KMS-11 (cell line): ENCODE data around the gene TM9SF1.

Experiments
- H2AFZ ChIP-seq: fragments of 200-600 bp; sonication (generic); 2 replicates; pipeline ENCODE4 v1.6.1; 2016; ENCODE audit warnings: antibody characterized with exemption, mixed run types, low read depth
- H3K27ac ChIP-seq: fragments of 200-600 bp; sonication (generic); 2 replicates; pipeline ENCODE4 v1.6.1; 2016; ENCODE audit warnings: mild to moderate bottlenecking, mixed run types
- H3K27me3 ChIP-seq: fragments of 200-600 bp; sonication (generic); 2 replicates; pipeline ENCODE4 v1.6.1; 2017; ENCODE audit warnings: mild to moderate bottlenecking, low read depth, mixed run types, moderate library complexity; ENCODE audit not compliant: insufficient read depth
- H3K36me3 ChIP-seq: fragments of 200-600 bp; sonication (generic); 2 replicates; pipeline ENCODE4 v1.6.1; 2017; ENCODE audit warnings: mild to moderate bottlenecking, mixed run types; ENCODE audit not compliant: insufficient read depth
- H3K4me1 ChIP-seq: fragments of 200-600 bp; sonication (generic); 2 replicates; pipeline ENCODE4 v1.6.1; 2016; ENCODE audit warnings: mild to moderate bottlenecking, low read depth, mixed run types; ENCODE audit not compliant: poor library complexity, severe bottlenecking
- H3K4me2 ChIP-seq: fragments of 200-600 bp; sonication (generic); 2 replicates; pipeline ENCODE4 v1.7.0; 2016; ENCODE audit warnings: mild to moderate bottlenecking, mixed run types
- H3K4me3 ChIP-seq: fragments of 200-600 bp; sonication (generic); IDR thresholded peaks from 2 replicates; pipeline ENCODE4 v1.6.1; 2017; ENCODE audit warnings: low read depth, low read length, mixed read lengths; ENCODE audit not compliant: insufficient read depth
- H3K79me2 ChIP-seq: fragments of 200-600 bp; sonication (generic); 2 replicates; pipeline ENCODE4 v1.6.1; 2016; ENCODE audit warnings: low read depth, mixed run types; ENCODE audit not compliant: insufficient read depth
- H3K9ac ChIP-seq: fragments of 200-600 bp; sonication (generic); 2 replicates; pipeline ENCODE4 v1.6.1; 2016; ENCODE audit warnings: mild to moderate bottlenecking, mixed run types
- H4K20me1 ChIP-seq: fragments of 200-600 bp; sonication (generic); 2 replicates; pipeline ENCODE4 v1.6.1; 2016; ENCODE audit warnings: mild to moderate bottlenecking, mixed run types; ENCODE audit not compliant: insufficient read depth
- CTCF ChIP-seq: fragments of 200-600 bp; sonication (generic); conservative IDR thresholded peaks from 2 replicates; pipeline ENCODE4 v1.6.1; 2017; ENCODE audit warnings: low read depth, mild to moderate bottlenecking, antibody characterized with exemption, low read length, moderate library complexity, mixed read lengths

TM9SF1 gene

GRCh38 chr14:24211311-24211710 is 16.1 kb upstream of the TM9SF1 start:
- no peak overlapping the region for H3K27ac ChIP-seq
- H3K79me2 ChIP-seq, result 0 out of 2 replicates have a peak, but pooled peaks cover 9% of the 10 kb centered on the region

DNA sequence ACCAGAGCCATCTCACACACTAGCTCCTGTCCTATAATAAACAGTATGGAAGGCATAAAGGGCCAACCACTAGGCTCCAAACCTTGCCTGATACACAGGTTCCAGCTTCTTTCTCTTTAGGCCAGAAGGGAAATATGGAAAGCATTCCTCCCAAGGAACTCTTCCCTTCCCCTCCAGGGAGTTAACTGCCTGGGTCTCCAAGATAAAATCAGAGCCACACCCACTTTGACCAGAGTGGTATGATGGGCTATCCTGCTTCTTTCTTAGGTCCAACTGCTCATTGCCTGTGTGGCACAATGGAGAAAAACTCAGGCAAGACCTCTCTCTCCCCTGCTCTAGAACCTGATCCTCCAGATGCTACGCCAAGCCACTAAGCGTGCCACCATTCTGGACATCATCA is 12.4 kb upstream of the TM9SF1 start:
- Histone ChIP-seq H3K27ac (no peak overlapping the region), H3K79me2 (0 out of 2 replicates have a peak, but pooled peaks cover 9% of the 10 kb centered on the region), H3K27me3 (no peaks in the 10 kb centered on the region), H3K36me3 (no peaks in the 10 kb centered on the region), H3K4me2 (no peak overlapping the region), H3K4me1 (no peaks in the 10 kb centered on the region), H2AFZ (no peak overlapping the region), H3K9ac (no peak overlapping the region), H3K4me3 (no peak overlapping the region), H4K20me1 (no peaks in the 10 kb centered on the region)
- TF ChIP-seq CTCF, result no peak

More at GRCh38 chr14:24211311-24211710, 16.1 kb upstream of the TM9SF1 start:
- H3K4me3 ChIP-seq, result no peak overlapping the region
- peaks cover 17% of the 10 kb centered on the region for H3K4me1 ChIP-seq
- no peak for TF ChIP-seq CTCF
- no peaks in the 10 kb centered on the region for H3K36me3 ChIP-seq
- H3K27me3 ChIP-seq, result no peaks in the 10 kb centered on the region
- no peak overlapping the region for H2AFZ ChIP-seq
- H3K4me2 ChIP-seq, result no peak overlapping the region; the same call in 1 of the 2 replicates
- H4K20me1 ChIP-seq, result no peaks in the 10 kb centered on the region
- H3K9ac ChIP-seq, result no peak overlapping the region

DNA sequence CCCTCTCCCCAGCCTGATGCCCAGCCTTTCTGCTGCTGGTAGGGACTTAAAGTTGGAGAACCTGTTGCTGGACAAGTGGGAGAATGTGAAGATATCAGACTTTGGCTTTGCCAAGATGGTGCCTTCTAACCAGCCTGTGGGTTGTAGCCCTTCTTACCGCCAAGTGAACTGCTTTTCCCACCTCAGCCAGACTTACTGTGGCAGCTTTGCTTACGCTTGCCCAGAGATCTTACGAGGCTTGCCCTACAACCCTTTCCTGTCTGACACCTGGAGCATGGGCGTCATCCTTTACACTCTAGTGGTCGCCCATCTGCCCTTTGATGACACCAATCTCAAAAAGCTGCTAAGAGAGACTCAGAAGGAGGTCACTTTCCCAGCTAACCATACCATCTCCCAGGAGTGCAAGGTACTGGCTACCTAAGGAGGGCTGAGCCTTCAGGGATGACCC is 11.9 kb upstream of the TM9SF1 start:
- no peaks in the 10 kb centered on the region for H4K20me1 ChIP-seq
- H3K4me2 ChIP-seq, result no peak overlapping the region
- no peak overlapping the region for H3K27ac ChIP-seq
- H3K4me3 ChIP-seq, result no peak overlapping the region
- H2AFZ ChIP-seq, result no peak overlapping the region
- H3K79me2 ChIP-seq, result 0 out of 2 replicates have a peak, but pooled peaks cover 6% of the 10 kb centered on the region
- H3K27me3 ChIP-seq, result no peaks in the 10 kb centered on the region
- no peak overlapping the region for H3K9ac ChIP-seq
- H3K36me3 ChIP-seq, result no peaks in the 10 kb centered on the region
- TF ChIP-seq CTCF, result no peak
- no peaks in the 10 kb centered on the region for H3K4me1 ChIP-seq

DNA sequence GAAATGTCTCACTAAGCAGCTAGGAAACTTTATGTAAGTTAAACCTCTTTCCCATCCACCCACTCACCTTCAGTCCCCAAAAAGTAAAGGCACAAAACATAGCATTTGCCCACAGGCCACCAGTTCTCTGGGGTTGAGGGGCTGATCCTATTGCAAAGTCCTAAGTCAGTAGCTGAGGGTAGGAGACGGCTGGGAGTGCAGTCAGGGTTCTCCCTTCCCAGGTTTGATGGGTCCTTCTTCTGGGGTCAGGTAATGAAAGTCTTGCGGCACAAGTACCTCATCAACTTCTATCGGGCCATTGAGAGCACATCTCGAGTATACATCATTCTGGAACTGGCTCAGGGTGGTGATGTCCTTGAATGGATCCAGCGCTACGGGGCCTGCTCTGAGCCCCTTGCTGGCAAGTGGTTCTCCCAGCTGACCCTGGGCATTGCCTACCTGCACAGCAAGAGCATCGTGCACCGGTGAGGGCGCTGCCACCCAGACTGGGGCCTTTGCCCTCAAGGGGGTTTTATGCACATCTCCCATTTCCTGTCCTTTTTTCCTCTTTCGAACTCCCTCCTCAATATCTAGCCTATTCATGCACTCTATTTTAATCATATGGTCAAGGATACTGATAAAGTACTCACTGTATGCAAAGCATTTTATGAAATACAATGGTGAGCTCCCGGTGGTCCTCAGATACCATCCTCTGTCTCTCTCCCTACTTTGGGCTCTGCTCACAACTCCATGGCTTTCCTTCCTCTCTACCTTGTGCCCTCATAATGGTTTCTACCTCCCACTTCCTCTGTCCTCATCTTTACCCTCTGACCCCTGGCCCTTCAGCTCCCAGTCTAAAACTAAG is 11.2 kb upstream of the TM9SF1 start:
- H2AFZ ChIP-seq, result no peak overlapping the region
- no peaks in the 10 kb centered on the region for H3K36me3 ChIP-seq
- TF ChIP-seq CTCF, result no peak

More for the DNA sequence above, 11.2 kb upstream of the TM9SF1 start:
- H3K79me2 ChIP-seq, result no peaks in the 10 kb centered on the region
- no peaks in the 10 kb centered on the region for H4K20me1 ChIP-seq
- H3K4me3 ChIP-seq, result no peak overlapping the region
- H3K27me3 ChIP-seq, result no peaks in the 10 kb centered on the region
- no peaks in the 10 kb centered on the region for H3K4me1 ChIP-seq
- H3K9ac ChIP-seq, result no peak overlapping the region
- H3K4me2 ChIP-seq, result no peak overlapping the region
- H3K27ac ChIP-seq, result no peak overlapping the region
